GM21717 (cell line): ENCODE results near the gene ACD.
A peak's percentile ranks its signal among the peaks of the same experiment; 100 is the strongest.
"Not testable (repeated sequence)": the region's sequence is repeated elsewhere in the genome, so short reads cannot be mapped to it uniquely, and the experiment has no call there.

Experiments used
- ATAC-seq: cut with Tn5 transposase; IDR thresholded peaks from one replicate; pipeline ENCODE4 v1.9.1; 2021; ENCODE audit warnings: mild to moderate bottlenecking, moderate library complexity; ENCODE audit not compliant: unreplicated experiment

The ACD gene

DNA sequence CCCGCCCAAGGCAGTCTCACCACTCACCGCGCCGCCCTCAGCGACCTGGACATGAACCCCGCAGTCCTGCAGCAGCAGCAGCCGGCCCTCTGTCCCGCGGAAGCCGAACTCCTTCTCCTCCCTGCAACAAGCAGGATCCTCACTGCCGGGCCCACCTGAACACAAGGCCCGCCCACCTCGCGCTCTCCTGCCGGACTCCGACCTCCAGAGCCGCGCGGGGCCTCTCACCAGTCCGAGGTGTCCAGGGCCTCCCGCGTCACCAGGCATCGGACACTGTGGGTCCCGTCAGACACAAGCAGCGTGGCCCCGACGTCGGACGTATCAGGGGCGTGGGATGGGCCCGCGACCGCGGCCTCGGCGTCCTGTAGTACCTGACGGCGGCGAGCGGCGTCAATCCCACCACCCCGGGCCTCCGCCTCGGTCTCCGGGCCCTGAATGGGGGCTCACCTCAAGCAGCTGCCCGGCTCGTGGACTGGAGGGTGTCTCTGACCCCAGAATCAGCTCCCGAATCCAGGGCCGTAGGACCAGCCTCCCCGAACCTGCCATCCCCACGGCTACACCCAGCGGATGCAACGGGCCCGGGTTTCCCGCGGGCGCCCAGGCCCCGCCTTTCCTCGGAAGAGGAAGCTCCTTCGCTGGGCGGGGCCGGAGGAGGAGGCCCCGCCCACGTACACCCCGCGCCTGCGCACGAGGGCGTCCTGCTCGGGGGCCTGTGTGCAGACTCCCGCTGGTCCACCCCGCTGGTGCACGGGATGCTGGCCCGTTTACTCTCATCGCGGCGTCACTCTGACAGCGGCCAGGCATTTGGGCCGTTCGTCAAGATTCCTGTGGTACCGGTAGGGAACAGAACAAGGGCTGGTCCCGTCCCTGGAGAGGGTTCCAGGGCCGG lies at the start of gene ACD:
Gene ACD, minus strand, starts transcription at position 586 of the 889 bp plus-strand sequence. Its CDS starts 40 bp downstream, at position 546.
- peak; percentile 59 for ATAC-seq

DNA sequence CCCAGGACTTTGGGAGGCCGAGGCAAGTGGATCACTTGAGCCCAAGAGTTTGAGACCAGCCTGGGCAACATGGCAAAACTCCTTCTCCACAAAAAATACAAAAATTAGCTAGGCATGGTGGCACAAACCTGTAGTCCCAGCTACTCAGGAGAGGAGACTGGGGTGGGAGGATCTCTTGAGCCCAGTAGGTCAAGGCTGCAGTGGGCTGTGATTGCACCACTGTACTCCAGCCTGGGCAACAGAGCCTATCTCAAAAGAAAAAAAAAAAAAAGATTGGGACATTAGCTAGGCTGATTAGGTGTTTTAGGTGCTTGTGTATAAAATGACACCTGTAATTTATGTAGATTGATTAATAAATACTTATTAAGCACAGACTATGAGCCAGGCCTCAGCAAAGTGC lies 49.0 kb upstream of the ACD start:
- no peak for ATAC-seq

DNA sequence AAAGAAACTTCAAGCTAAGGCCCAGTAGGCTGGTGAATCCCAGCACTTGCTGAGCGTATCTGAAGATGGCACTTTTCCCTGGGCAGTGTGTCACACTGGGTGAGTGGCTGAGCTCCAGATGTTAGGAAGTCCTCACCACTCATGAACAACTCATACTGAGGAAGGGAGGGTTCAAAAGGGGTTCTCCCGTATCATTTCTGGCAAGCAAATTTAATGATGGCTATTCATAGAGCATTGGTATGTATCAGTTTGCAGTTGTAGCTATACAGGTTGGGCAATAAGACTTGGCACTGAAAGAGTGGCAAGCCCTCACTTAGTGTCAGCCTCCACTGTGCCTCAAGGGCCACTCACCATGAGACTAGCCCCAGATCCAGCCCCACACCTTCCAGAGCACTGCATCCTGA lies 48.3 kb upstream of the ACD start:
- no peak for ATAC-seq

DNA sequence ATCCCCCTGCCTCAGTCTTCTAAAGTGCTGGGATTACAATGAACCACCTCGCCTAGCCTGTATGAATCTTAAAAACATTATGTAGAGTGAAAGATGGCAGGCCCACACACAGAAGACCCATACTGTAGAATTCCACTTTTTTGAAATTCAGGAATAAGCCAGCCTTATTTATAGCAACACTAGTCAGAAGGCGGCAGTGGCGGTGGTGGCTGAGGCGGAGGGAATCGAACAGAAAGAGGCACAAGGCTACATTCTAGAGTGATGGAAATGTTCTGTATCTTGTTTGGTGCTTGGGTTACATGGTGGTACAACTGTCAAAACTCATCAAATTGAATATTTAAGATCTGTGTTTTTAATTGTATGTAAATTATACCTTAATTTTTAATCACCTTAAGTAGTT lies 47.7 kb upstream of the ACD start:
- no peak for ATAC-seq

DNA sequence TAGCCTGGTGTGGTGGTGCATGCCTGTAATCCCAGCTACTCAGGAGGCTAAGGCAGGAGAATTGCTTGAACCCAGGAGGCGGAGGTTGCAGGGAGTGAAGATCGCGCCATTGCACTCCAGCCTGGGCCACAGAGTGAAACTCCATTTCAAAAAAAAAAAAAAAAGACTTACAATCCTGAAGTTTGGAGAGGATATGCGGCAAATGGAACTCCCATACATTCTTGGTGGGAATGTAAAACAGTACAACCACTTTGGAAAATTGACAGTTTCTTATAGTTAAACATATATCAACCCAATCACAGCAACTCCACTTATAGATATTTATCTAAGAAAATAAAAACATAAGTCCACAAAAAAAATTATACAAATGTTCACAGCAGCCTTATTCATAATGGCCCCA lies 47.1 kb upstream of the ACD start:
- ATAC-seq: no peak

DNA sequence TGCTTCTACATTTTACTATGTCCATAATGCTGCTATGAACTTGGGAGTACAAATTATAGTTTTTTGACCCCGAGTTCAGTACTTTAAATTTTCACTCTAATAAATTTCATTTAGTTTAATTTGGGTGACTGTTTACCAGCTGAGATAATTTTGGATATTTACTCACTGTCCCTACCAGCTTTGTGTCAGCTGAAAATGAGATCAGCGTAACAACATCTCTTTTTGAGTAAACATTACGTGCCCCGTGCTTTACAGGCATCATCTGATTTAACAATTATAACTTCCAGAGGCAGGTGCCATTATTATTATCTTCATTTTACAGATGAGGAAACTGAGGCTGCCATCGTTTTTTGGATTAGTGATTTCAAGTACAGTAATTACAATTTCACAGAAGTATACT lies 44.0 kb upstream of the ACD start:
- ATAC-seq: no peak

DNA sequence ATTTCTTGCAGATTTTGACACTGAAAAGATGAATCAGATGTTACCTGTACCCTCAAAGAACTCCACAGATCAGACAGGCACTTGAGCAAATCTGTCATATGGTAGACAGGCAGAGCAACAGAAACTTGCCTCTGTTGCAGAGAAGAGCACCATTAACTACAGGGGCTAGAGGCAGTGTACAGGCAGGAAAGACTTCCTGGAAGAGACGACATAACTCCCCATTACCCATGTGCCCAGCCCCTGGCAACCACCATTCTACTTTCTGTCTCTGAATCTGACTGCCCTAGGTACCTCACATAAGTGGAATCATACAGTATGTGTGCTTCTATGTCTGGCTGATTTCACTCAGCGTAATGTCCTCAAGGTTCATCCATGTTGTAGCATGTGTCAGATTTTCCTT lies 43.6 kb upstream of the ACD start:
- no peak for ATAC-seq

DNA sequence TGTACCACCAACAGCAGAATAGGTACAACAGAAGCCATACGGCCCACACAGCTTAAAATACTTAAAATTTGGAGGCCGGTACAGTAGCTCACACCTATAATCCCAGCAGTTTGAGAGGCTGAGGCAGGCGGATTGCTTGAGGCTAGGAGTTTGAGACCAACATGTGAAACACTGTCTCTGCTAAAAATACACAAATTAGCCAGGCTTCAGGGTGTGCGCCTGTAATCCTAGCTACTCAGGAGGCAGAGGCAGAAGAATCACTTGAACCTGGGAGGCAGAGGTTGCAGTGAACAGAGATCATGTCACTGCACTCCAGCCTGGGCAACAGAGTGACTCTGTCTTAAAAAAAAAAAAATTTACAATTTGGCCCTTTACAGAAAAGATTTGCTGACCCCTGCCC lies 42.1 kb upstream of the ACD start:
- ATAC-seq: no peak

DNA sequence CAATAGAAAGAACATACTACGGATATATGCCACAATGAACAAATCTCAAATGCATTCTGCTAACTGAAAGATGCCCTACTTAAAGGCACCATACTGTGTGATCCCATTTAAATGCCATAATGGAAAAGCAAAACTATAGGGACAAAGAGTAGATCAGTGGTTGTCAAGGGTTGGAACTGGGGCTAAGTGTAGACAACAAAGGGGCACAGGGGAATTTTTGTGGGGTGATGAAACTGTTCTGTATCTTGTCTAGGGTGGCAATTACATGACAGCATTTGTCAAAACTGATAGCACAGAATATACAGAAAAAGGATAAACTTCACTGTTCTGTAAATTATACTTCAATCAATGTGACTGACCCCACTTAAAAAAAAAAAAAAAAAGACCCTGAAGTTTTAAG lies 41.4 kb upstream of the ACD start:
- ATAC-seq: no peak

DNA sequence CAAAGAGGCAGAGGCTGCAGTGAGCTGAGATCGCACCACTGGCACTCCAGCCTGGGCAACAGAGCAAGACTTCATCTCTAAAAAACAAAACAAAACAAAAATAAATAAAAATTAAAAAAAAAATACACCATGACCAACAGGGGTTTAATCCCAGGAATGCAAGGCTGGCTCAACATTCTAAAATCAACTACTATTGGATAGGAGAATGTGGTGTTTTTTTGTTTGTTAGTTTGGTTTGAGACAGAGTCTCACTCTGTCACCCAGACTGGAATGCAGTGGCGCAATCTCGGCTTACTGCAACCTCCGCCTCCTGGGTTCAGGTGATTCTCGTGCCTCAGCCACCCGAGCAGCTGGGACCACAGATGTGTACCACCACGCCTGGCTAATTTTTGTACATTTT lies 39.2 kb upstream of the ACD start:
- ATAC-seq: no peak

DNA sequence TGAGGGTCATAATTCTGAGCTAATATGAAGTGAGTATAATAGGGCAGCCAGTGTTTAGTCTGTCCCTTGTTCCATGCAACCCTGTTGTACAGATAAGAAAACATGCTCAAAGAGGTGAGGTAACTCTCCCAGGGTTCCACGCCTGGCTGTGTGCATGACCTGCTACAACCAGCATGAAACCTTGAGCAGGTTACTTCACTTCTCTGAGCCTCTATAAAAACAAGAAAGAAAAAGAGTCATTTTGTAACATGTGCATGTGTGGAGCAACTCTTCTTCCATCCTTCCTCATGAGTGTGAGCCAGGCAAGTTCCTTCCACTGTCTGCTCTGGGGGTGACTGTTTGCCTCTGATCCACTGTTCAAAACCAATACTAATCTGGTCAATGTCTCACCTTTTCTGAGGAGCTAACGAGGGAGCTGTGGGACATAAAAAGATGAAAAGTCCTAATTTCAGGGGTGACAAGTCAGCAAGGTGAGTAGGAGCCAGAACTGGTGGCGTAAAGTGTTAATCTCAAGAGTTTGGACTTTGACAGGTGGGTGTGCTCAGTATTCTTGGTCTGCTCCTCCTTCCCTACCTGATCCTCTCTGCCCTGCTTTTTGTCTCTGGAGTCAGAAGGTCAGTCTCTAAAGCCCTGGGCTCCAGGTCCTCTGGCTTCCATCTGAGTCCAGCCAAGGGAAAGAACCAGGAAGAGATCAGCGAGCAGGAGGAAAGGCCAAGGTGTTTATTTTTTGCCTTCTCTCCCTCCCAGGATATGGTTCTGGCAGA lies 37.5 kb upstream of the ACD start:
- ATAC-seq: no peak

DNA sequence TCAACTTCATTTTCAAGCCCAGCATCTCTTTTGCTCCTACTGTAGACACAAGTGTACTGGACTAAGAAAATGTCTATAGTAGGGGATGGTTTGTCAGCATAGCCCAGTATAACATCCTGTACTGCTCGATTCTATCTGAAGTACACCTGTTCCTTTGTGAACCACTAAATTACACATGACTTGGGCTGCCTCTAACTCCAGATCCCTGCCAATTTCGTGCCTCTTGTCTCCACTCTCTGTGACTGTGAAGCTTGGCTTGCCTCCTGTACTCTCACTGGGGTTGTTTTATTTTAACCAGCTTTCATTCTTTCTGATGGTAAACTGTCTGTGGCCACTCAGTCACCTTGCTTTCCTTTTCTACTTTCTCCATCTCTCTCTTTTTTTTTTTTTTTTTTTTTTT lies 34.6 kb upstream of the ACD start:
- no peak for ATAC-seq

DNA sequence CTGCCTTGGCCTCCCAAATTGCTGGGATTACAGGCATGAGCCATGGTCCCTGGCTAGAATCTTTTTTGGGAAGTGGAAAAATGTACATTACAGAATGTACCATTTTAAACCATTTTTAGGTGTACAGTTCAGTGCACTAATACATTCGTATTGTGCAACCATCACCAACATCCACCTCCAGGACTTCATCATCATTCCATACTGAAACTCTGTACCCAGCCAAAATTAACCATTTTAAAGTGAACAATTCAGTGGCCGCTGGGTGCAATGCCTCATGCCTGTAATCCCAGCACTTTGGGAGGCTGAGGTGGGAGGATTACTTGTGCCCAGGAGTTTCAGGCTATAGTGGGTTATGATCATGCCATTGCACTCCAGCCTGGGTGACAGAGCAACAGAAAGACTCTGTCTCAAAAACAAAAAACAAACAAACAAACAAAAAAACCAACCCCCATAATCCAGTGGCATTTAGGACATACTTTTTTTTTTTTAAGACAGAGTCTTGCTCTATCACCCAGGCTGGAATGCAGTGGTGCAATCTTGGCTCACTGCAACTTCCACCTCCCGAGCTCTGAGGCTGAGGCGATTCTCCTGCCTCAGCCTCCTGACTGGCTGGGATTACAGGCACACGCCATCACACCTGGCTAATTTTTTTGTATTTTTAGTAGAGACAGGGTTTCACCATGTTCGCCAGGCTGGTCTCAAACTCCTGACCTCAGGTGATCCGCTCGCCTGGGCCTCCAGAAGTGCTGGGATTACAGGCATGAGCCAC lies 33.6 kb upstream of the ACD start:
- not testable (repeated sequence) for ATAC-seq

DNA sequence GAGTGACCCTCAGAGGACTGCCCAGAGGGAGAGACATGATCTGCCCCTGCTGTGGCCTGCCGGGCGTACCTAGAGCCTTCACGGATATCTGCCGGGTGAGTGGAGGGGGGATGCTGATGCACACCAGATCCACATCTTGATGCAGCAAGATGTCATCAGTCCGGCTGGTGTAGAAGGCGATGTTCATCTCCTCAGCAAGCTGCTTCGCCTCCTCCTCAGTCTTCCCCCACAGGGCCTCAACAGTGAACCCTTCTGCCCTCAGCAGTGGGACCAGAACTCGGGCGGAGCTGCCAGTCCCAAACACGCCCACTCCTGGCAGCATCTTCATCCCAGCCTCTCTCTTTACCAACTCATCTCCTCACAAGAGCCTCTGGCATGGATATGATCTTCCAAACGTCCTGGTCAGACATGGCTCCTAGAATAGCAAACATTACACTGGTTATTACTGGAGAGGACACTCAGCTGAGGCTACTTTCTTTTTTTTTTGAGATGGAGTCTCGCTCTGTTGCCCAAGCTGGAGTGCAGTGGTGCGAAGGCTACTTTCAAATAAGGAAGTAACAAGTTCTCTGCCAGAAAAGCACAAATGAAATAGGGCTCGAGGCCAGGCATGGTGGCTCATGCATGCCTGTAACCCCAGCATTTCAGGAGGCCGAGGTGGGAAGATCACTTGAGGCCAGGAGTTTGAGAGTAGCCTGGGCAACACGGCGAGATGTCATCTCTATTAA lies 25.5 kb upstream of the ACD start:
- no peak for ATAC-seq

DNA sequence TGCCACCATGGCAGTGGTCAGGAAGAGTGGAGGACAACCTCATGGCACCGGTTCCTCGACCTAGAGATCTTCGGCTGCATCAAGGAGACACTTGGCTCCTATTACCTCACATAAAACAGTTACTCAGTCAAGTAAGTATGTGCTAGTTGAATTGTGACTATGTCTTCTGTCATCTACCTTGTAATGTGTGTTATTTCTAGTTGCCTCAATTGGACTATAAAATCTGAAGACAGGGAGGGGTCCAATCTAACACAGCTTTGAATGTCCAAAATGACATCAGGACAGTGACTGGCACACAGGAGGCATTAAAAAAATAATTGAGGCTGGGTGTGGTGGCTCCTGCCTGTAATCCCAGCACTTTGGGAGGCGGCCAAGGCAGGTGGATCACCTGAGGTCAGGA lies 23.7 kb upstream of the ACD start:
- ATAC-seq: no peak

DNA sequence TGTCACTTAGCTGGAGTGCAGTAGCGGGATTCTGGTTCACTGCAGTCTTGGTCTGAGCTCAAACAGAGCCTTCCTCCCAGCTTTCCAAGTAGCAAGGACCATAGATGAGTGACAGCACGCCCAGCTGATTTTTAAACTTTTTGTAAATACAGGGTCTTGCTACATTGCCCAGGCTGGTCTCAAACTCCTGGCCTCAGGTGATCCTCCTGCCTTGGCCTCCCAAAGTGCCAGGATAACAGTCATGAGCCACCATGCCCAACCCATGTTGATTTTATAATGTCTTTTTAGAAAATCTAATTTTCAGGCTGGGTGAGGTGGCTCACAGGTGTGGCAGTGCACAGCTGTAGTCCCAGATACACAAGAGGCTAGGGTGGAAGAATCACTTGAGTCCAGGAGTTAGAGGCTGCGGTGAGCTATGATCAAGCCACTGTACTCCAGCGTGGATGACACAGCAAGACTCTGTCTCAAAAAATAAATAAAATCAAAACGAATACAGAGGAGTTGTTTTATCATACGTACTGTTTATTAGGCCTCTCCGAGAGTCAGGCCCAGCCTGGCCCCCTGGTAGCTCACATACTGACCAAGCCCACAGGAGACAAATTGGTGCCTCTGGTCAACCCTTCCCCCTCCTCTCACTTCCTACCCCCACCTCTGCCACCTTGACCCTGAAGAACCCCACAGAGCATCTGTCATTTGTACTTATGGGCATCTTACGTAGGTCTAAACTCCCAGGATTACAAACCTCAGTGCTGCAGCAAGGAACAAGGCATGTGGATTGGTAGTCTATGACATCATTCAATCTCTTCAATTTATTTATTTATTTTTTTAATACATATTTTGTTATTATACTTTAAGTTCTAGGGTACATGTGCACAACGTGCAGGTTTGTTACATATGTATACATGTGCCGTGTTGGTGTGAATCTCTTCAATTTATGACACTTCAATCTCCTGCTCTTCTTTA lies 20.2 kb upstream of the ACD start:
- ATAC-seq: no peak

DNA sequence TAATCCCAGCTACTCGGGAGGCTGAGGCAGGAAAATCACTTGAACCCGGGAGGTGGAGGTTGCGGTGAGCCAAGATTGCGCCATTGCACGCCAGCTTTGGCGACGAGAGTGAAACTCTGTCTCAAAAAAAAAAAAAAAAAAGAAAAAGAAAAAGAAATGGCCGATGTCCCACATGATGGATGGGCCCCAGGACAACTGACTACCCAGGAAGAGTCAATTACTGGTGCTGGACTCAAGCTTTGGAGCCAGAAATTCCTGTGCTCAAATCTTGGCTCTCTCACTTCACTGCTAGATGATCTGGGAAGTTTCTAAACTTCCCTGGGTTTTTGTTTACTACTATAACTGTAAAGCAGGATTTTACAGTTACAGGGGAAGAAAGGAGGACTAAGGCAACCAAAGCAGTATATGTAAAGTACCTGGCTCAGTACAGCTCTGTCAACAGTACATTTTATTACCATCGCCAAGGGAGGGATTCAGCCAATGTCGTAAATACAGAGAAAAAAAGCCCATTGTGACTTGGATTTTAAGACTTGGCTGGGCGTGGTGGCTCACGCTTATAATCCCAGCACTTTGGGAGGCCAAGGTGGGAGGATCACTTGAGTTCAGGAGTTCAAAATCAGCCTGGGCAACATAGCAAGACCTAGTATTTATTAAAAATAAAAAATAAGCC lies 18.4 kb upstream of the ACD start:
- no peak for ATAC-seq

DNA sequence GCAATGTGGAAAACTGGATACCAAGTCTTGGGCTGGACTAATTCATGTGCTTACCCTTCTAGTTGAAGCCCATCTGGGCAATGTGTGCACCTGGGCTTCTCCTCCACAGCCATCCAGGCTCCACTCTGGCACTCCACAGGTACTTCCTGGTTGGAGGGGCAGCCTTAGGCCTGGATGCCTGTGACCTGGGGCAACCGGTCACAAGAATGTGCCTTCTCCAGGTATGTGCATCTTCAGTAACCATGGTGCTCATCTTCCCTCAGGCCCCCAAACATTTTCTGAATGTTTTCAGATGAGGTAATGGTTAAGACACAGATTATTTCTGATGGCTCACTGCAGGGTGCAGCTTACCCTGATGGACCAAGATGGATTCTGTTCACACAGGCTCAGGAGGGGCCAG lies 17.7 kb upstream of the ACD start:
- ATAC-seq: no peak

DNA sequence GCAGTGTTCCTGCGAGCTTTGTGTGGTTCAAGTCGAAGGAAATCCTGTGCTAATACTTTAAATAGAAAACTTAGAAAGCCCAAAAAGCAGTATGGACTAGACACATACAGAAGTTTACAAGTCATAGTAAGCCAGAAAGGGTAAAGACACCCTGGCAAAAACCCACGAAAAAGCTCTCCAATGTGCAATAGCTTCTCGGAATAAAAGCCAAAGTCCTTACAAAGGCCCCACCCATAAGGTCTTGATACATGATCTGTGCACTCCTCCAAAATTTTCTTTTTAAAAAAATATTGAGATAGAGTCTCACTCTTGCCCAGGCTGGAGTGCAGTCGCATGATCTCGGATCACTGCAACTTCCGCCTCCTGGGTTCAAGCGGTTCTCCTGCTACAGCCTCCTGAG lies 16.9 kb upstream of the ACD start:
- no peak for ATAC-seq
